ENCODE data around the gene DLG2.

DLG2 gene

GRCh38 chr11:84642500-84642899 is 984.6 kb downstream of the DLG2 start:
- no peak for DNase-seq (ENCODE audit: insufficient read length, low spot score)
- TF ChIP-seq CTCF (IDR thresholded peaks at IDR 0.05; ENCODE audit: insufficient read depth, missing control alignments): no peak
- FAIRE-seq: no peak

DNA sequence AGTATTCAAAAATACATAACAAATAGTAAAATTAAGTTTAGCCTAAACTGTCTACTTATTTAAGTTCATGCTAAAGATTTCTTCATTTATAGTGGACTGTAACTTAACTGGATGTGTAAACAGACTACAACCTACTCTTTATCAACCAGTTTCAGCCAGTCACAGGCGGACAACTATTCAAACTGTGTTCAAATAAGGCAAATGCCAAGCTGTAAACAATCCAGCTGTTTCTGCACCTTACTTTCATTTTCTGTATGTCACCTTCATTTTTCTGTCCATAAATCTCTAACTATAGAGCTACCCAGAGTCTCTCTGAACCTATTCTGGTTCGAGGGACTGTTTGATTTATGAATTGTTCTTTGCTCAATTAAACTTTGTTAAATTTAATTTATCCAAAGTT is 992.8 kb downstream of the DLG2 start:
- no peak for FAIRE-seq

GRCh38 chr11:84628871-84629620 is 998.1 kb downstream of the DLG2 start:
- no peak for TF ChIP-seq CTCF (IDR thresholded peaks at IDR 0.05; ENCODE audit: insufficient read depth, missing control alignments)
- DNase-seq (ENCODE audit: insufficient read length, low spot score): no peak
- FAIRE-seq: no peak

More for the DNA sequence above, 992.8 kb downstream of the DLG2 start:
- TF ChIP-seq CTCF (IDR thresholded peaks at IDR 0.05; ENCODE audit: insufficient read depth, missing control alignments): no peak
- no peak for DNase-seq (ENCODE audit: insufficient read length, low spot score)

GRCh38 chr11:84626256-84626655 is 1000.9 kb downstream of the DLG2 start:
- no peak for TF ChIP-seq CTCF (IDR thresholded peaks at IDR 0.05; ENCODE audit: insufficient read depth, missing control alignments)
- no peak for FAIRE-seq
- no peak for DNase-seq (ENCODE audit: insufficient read length, low spot score)

- no peak for FAIRE-seq
- no peak for TF ChIP-seq CTCF (IDR thresholded peaks at IDR 0.05; ENCODE audit: insufficient read depth, missing control alignments)
- no peak for DNase-seq (ENCODE audit: insufficient read length, low spot score)
Measured at GRCh38 chr11:84612645-84613044, 1014.5 kb downstream of the DLG2 start.

- no peak for DNase-seq (ENCODE audit: insufficient read length, low spot score)
- FAIRE-seq: no peak
- TF ChIP-seq CTCF (IDR thresholded peaks at IDR 0.05; ENCODE audit: insufficient read depth, missing control alignments): no peak
Measured at GRCh38 chr11:84608837-84609196, 1018.3 kb downstream of the DLG2 start.

DNA sequence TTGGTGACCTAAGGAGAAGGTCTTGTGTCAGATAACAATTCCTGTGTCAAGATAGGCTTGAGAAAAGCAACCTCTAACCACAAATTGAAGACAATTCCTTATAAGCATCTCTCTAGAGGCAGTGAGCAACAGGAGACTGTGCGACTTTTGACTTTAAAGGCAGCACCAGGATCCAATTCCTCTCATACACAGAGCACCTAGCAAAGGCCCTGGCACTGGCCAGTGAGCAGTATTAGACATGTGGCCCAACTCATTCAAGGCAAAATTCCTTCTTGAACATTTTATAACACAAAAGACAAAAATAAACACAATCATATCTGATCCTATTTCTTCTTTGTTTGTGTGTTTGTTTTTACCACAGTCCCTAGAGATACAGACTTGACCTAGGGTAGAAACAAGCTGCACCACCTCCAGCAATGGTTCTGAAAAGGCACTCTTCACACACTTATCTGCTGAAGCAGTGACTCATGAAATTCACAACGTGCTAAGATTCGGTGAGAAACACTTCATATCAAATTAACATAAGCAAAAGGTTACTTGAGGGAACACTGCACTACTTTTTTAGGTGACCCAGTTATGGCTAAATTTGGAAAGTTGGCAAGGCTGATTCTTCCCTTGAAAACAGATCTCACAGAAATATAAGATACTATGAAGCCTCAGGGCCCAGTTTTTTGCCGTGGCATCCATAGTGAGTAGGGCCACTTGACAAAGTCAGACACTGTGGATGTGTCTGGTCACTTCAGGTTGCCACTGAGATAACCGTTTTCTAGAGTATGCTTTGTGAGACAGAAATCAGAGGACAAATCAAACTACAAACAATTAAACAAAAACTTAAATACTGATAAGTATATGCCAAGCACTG is 1018.9 kb downstream of the DLG2 start:
- TF ChIP-seq CTCF (IDR thresholded peaks at IDR 0.05; ENCODE audit: insufficient read depth, missing control alignments): no peak
- DNase-seq (ENCODE audit: insufficient read length, low spot score) (no peak), FAIRE-seq (no peak)
